Uterus (tissue), 4 donors: ENCODE data around the gene VANGL2. TPM values are rescaled to one million over a fixed set of nuclear protein-coding genes. Genes with fewer than 3 reads are reported as not detected.

Source experiments
- DNase-seq, 2 donors: peaks; one replicate each; pipeline ENCODE4 v3.0.0-alpha.2; 2019 to 2020
- H3K27ac ChIP-seq, 2 donors: fragments of 200-600 bp; sonication (generic); 1 replicate in 1 of 2; 2 replicates in 1 of 2; pipeline ENCODE4 v1.5.1; 2016 to 2018
- H3K27me3 ChIP-seq, 2 donors: fragments of 200-600 bp; sonication (generic); one replicate each; pipeline ENCODE4 v1.5.1; 2018 to 2019; ENCODE audit warnings: control low read depth in 1 of 2
- H3K36me3 ChIP-seq, 2 donors: fragments of 200-600 bp; sonication (generic); one replicate each; pipeline ENCODE4 v1.5.1; 2019; ENCODE audit warnings: control low read depth in 1 of 2
- H3K4me1 ChIP-seq, 2 donors: fragments of 200-600 bp; sonication (generic); one replicate each; pipeline ENCODE4 v1.5.1; 2018 to 2019; ENCODE audit warnings: control low read depth in 1 of 2
- H3K4me3 ChIP-seq, 2 donors: fragments of 200-600 bp; sonication (generic); 1 replicate in 1 of 2; 2 replicates in 1 of 2; pipeline ENCODE4 v1.5.1; 2018 to 2019; ENCODE audit warnings: mild to moderate bottlenecking in 1 of 2
- H3K9me3 ChIP-seq, 2 donors: fragments of 200-600 bp; sonication (generic); one replicate each; pipeline ENCODE4 v1.5.1; 2019; ENCODE audit warnings: control low read depth in 1 of 2
- CTCF ChIP-seq, 4 experiments: fragments of 200-600 bp in 2 of 4; fragments of 450-650 bp in 2 of 4; sonication (generic) in 2 of 4; IDR thresholded peaks; one replicate each; pipeline ENCODE4 v1.5.1; 2016 to 2019; ENCODE audit warnings: antibody characterized with exemption in 4 of 4, mild to moderate bottlenecking in 2 of 4, moderate library complexity in 1 of 4
- POLR2A ChIP-seq, 2 donors: fragments of 450-650 bp; IDR thresholded peaks; one replicate each; pipeline ENCODE4 v1.6.1; 2016; ENCODE audit warnings: antibody characterized with exemption in 2 of 2, mild to moderate bottlenecking in 1 of 2, moderate library complexity in 1 of 2
- intact Hi-C: fragments of 100-400 bp; cut with DNase I; formaldehyde crosslinking; loops from one replicate; pipeline ENCODE4 v1.15.1; 2023; ENCODE audit warnings: low total_unique reads
- total RNA-seq, 4 donors: library from RNA; depleted of rRNA in 3 of 4; stranded (reverse); fragments of >200 nt in 3 of 4; gene quantifications; one replicate each; pipeline versions ENCODE4 v1.1.0 to v1.2.4, GENCODE V29; 2014 to 2023
- donor health status: DM: yes; HTN: yes; CAD: no.

VANGL2 gene
- total RNA-seq, 4 donors from 2014 or later = 0.26 to 14.1 (median 4.7) TPM

- Histone ChIP-seq H3K27ac (no peak overlapping the region), H3K9me3 (no peaks in the 10 kb centered on the region), H3K4me1 (no peaks in the 10 kb centered on the region), H3K36me3 (no peaks in the 10 kb centered on the region), H3K4me3 (no peak overlapping the region), H3K27me3 (no peaks in the 10 kb centered on the region)
- DNase-seq = no peak
- no peak for TF ChIP-seq CTCF (IDR thresholded peaks at IDR 0.05)
- TF ChIP-seq POLR2A (IDR thresholded peaks at IDR 0.05) = no peak
- intact Hi-C loops = no loop called here
Observed at GRCh38 chr1:160361814-160362167, 38.6 kb upstream of the VANGL2 start.

GRCh38 chr1:160362168-160362957 lies 38.0 kb upstream of the VANGL2 start:
- no peaks in the 10 kb centered on the region for H3K36me3 ChIP-seq
- intact Hi-C loops = no loop called here
- no peaks in the 10 kb centered on the region for H3K4me1 ChIP-seq

DNA sequence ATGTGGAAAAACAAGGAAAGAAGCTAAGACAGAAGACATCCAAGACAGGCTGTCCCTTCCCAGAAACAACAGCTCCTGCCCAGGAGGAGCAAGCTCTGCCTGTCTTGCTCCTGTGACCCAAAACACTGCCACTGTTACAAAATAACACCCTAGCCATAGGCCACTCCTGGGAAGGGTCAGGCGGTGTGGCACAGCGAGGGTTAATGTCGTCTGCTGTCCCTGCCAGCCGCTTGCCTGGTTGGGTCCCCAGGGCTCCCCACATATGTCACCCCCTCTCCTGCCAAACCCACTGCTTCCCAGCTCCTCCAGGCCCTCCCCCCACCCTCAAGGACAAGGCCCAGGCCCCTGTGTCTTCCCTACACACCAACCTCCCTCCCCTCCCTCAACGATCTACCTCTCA lies 37.4 kb upstream of the VANGL2 start:
- H3K9me3 ChIP-seq = no peaks in the 10 kb centered on the region
- H3K27me3 ChIP-seq = no peaks in the 10 kb centered on the region
- no peak overlapping the region for H3K4me3 ChIP-seq
- H3K4me1 ChIP-seq = no peaks in the 10 kb centered on the region
- H3K27ac ChIP-seq = no peak overlapping the region
- no peak for DNase-seq
- TF ChIP-seq POLR2A (IDR thresholded peaks at IDR 0.05) = no peak
- no peak for TF ChIP-seq CTCF (IDR thresholded peaks at IDR 0.05)
- intact Hi-C loops = no loop called here
- H3K36me3 ChIP-seq = no peaks in the 10 kb centered on the region

More at GRCh38 chr1:160362168-160362957, 38.0 kb upstream of the VANGL2 start:
- H3K27ac ChIP-seq = no peak overlapping the region
- TF ChIP-seq POLR2A (IDR thresholded peaks at IDR 0.05) = no peak
- no peak for TF ChIP-seq CTCF (IDR thresholded peaks at IDR 0.05)
- no peaks in the 10 kb centered on the region for H3K27me3 ChIP-seq
- DNase-seq = no peak
- H3K4me3 ChIP-seq = no peak overlapping the region
- no peaks in the 10 kb centered on the region for H3K9me3 ChIP-seq

- Histone ChIP-seq H3K4me3 (no peak overlapping the region), H3K27me3 (no peaks in the 10 kb centered on the region), H3K27ac (no peak overlapping the region), H3K36me3 (no peaks in the 10 kb centered on the region), H3K9me3 (no peaks in the 10 kb centered on the region), H3K4me1 (no peaks in the 10 kb centered on the region)
- DNase-seq = no peak
- TF ChIP-seq POLR2A (IDR thresholded peaks at IDR 0.05) (no peak), CTCF (IDR thresholded peaks at IDR 0.05) (no peak)
- intact Hi-C loops = no loop called here
Observed at GRCh38 chr1:160363951-160364735, 36.2 kb upstream of the VANGL2 start.

GRCh38 chr1:160365325-160365724 lies 35.0 kb upstream of the VANGL2 start:
- TF ChIP-seq POLR2A (IDR thresholded peaks at IDR 0.05) = no peak
- no peak for TF ChIP-seq CTCF (IDR thresholded peaks at IDR 0.05)
- DNase-seq = no peak
- Histone ChIP-seq H3K27me3 (no peaks in the 10 kb centered on the region), H3K4me3 (no peak overlapping the region), H3K9me3 (no peaks in the 10 kb centered on the region), H3K4me1 (no peaks in the 10 kb centered on the region), H3K36me3 (no peaks in the 10 kb centered on the region), H3K27ac (no peak overlapping the region)
- intact Hi-C loops = no loop called here
